Left forelimb (tissue), 1 donor: ENCODE results near the gene SPRN.
"Not testable (repeated sequence)": the region's sequence is repeated elsewhere in the genome, so short reads cannot be mapped to it uniquely, and the experiment has no call there.

Experiments
- DNase-seq: peaks from one replicate; pipeline ENCODE4 v3.0.0-alpha.2; 2018; ENCODE audit warnings: low spot score

SPRN gene, protein sequence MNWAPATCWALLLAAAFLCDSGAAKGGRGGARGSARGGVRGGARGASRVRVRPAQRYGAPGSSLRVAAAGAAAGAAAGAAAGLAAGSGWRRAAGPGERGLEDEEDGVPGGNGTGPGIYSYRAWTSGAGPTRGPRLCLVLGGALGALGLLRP

DNA sequence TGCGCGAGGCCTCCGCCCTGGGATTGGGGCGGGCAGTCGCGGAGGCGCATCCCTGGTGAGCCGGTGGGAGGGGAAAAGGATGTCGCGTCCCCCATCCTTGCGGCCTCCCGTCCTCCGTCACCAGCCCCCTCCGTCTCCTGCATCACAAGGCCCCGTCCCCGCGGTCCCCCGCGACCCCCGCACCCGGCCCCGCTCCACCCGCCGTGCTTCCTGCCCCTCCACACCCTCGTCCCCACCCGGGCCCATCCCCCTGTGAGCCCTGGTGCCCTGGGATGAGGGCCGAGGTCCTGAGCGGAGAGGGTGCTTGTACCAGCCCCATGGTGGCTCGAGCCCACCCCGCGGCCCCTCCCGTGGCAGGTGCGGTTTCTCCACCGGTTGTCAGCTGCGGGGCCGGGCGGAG is at the start of gene SPRN:
Gene SPRN (minus strand): TSS at position 25 of the 400 bp plus-strand sequence. CDS start 944 bp downstream, outside the sequence.
- not testable (repeated sequence) for DNase-seq

GRCh38 chr10:133474027-133474426 is 49.6 kb upstream of the SPRN start:
- no peak for DNase-seq

- no peak for DNase-seq
These were observed 48.8 kb upstream of the SPRN start for GRCh38 chr10:133473270-133473669.

- no peak for DNase-seq
These were observed 47.1 kb upstream of the SPRN start for GRCh38 chr10:133471300-133472109.

DNA sequence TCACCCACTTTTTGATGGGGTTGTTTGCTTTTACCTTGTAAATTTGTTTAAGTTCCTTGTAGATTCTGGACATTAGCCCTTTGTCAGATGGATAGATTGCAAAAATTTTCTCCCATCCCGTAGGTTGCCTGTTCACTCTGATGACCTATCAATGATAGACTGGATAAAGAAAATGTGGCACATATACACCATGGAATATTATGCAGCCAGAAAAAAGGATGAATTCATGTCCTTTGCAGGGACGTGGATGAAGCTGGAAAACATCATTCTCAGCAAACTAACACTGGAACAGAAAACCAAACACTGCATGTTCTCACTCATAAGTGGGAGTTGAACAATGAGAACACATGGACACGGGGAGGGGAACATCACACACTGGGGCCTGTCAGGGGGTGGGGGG is 44.8 kb upstream of the SPRN start:
- DNase-seq, result not testable (repeated sequence)

GRCh38 chr10:133467286-133467911 is 43.0 kb upstream of the SPRN start:
- DNase-seq, result no peak

GRCh38 chr10:133466683-133467275 is 42.4 kb upstream of the SPRN start:
- no peak for DNase-seq

- no peak for DNase-seq
These were observed 41.6 kb upstream of the SPRN start for GRCh38 chr10:133465950-133466474.

DNA sequence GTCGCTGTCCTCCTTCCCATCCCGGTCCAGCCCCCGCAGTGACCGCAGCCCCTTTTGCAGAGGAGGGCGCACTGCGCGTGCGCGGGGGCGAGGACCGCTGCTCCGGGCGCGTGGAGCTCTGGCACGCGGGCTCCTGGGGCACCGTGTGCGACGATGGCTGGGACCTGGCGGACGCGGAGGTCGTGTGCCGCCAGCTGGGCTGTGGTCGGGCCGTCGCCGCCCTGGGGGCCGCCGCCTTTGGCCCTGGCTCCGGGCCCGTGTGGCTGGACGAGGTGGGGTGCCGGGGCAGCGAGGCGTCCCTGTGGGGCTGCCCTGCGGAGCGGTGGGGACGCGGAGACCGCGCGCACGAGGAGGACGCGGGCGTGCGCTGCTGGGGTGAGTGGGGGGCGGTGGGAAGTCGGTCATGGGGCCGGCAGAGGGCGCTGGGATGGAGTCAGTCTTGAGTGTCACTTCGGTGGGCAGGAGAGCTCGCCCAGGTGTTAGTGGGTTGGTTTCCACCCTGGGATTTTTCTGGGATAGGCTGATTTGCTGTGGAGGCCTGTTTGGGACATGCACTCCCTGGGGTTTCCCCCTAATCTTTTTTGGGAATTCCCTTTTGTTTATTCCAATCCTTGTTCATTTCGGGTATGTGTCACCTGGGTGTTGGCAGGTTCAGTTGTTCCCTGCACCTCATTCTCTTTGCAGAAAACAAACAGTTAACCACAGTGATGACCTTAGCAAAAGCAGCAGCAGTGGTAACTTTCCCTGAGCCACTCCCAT is 40.9 kb upstream of the SPRN start:
- DNase-seq, result no peak

GRCh38 chr10:133464582-133465031 is 40.2 kb upstream of the SPRN start:
- no peak for DNase-seq

- DNase-seq, result no peak
These were observed 38.3 kb upstream of the SPRN start for GRCh38 chr10:133462512-133463305.

DNA sequence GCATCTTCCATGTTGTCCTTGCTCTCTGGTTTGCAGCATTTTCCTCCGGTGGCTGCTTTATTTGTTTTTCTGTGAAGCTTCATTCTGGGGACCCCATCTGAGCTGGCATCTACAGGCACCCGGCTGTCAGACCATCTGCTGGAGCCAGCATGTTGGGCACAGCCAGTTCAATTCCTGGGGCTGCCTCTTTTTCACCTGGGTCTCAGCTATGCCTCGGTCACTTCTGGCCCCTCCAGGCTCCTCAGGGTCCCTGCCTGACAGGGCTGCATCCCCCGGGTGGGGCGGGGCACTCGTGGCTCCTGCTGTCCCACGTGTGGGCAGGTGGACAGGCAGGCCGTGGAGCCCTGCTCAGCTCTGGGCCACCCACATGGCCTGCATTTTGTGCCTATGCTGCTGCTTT is 37.4 kb upstream of the SPRN start:
- no peak for DNase-seq

- DNase-seq, result no peak
These were observed 36.6 kb upstream of the SPRN start for GRCh38 chr10:133461027-133461426.

- DNase-seq, result no peak
These were observed 35.9 kb upstream of the SPRN start for GRCh38 chr10:133460208-133460769.

GRCh38 chr10:133459454-133460207 is 35.2 kb upstream of the SPRN start:
- no peak for DNase-seq

DNA sequence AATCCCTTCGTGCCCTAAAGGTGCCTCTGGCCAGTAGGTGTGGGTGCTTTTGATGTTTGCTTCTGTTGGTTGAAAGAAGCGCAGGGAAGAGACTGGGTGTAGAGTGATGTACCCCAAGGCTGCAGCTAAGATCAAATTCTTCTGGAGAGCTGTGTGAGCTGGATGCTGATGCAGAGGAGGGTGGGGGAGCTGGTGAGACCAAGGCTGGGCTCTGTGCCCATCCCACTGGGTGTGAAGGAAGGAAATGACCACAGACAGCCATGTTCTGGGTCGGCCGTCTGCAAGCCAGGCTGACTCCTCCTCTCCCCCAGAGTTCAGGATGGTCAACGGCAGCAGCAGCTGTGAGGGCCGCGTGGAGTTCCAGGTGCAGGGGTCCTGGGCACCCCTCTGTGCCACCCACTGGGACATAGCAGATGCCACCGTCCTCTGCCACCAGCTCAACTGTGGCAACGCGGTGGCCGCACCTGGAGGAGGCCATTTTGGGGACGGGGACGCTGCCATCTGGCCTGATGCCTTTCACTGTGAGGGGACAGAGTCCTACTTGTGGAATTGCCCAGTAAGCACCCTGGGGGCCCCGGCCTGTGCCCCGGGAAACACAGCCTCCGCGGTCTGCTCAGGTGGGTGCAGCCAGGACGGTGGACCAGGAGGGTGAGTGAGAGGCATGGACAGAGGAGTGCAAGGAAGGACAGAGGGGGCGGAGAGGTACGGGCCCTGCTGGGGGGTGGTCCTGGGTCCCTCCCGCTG is 34.5 kb upstream of the SPRN start:
- no peak for DNase-seq

DNA sequence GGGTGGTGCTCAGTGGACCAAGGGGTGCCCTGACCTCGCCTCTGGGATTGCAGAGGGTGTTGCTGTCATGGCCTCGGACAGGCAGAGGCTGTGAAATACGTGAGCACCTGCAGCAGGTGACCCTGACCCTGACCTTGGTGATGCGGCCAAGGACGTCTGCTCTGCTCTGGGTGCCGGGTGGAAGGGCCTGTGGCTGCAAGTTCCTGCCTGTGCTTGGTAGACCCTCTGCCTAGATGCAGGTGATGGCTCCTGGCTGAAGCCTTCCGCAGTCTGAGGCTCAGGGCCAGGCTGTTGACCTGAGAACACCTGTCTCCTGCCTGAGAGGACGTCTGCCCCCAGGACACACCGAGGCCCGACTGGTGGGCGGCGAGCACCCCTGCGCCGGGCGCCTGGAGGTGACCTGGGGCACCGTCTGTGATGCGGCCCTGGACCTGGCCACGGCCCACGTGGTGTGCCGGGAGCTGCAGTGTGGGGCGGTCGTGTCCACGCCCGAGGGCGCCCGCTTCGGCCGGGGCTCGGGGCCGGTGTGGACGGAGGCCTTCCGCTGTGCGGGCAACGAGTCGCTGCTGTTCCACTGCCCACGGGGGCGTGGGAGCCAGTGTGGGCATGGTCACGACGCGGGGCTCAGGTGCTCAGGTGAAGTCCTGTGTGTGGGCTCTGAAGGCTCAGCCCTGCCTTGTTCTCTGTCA is 33.7 kb upstream of the SPRN start:
- no peak for DNase-seq

DNA sequence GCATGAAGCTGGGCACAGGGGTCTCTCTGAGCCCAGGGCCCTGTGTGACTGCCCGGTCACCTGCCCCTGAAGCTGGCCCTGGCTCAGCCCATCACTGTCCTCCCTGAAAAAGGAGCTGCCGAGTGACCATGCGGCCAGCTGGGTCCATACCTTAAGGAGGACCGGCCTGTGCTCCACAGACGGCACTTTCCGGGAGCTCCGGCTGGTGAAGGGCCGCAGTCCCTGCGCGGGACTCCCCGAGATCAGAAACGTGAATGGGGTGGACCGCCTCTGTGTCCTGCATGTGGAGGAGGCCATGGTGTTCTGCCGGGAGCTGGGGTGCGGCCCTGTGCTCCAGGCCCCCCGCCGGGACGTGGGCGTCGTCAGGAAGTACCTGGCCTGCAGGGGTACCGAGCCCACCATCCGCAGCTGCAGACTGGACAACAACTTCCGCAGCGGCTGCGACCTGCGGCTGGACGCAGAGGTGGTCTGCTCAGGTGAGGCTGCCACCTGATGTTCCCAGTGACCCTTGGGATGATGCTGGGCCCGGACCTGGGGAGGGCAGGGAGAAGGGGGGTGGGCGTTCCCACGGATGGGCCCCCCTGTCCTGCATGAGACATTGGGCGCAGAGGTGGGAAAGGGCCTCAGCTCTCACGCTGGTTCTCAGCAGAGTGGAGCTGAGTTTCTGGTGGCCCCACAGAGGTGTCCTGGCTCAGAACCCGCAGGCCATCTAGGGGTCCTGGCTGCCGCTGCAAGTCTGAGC is 32.8 kb upstream of the SPRN start:
- no peak for DNase-seq
